Testis (tissue), 3 donors: ENCODE measurements around the gene RAD51. TPM values are rescaled to one million over a fixed set of nuclear protein-coding genes. Genes with fewer than 3 reads are reported as not detected.

Experiments
- DNase-seq: peaks from one replicate; pipeline ENCODE4 v3.0.0-alpha.2; 2019
- H3K27ac ChIP-seq, 2 donors: fragments of 200-600 bp; sonication (generic); one replicate each; pipeline ENCODE4 v1.5.1; 2019
- H3K27me3 ChIP-seq: fragments of 200-600 bp; sonication (generic); one replicate; pipeline ENCODE4 v1.5.1; 2019
- H3K36me3 ChIP-seq: fragments of 200-600 bp; sonication (generic); one replicate; pipeline ENCODE4 v1.5.1; 2017; ENCODE audit warnings: low read depth; ENCODE audit errors: missing control alignments
- H3K4me1 ChIP-seq: fragments of 200-600 bp; sonication (generic); one replicate; pipeline ENCODE4 v1.5.1; 2019
- H3K4me3 ChIP-seq, 2 donors: fragments of 200-600 bp; sonication (generic); one replicate each; pipeline ENCODE4 v1.5.1; 2017 to 2019
- H3K9me3 ChIP-seq: fragments of 200-600 bp; sonication (generic); one replicate; pipeline ENCODE4 v1.5.1; 2017
- CTCF ChIP-seq, 3 experiments: fragments of 450-650 bp in 2 of 3; fragments of 200-600 bp in 1 of 3; sonication (generic) in 1 of 3; IDR thresholded peaks; one replicate each; pipeline ENCODE4 v1.5.1; 2016 to 2019; ENCODE audit warnings: antibody characterized with exemption in 3 of 3, mild to moderate bottlenecking in 2 of 3, moderate library complexity in 1 of 3
- POLR2A ChIP-seq: fragments of 450-650 bp; IDR thresholded peaks from one replicate; pipeline ENCODE4 v1.6.1; 2017; ENCODE audit warnings: antibody characterized with exemption, mild to moderate bottlenecking, moderate library complexity
- WGBS, 2 donors: methylation state at CpG; one replicate each; pipeline ENCODE4 v1.1.5; 2018; 5-methylcytosine and 5-hydroxymethylcytosine counted together
- intact Hi-C: fragments of 100-400 bp; cut with DNase I; formaldehyde crosslinking; loops from one replicate; pipeline ENCODE4 v1.15.1; 2023; ENCODE audit warnings: low total_unique reads
- polyA plus RNA-seq: library from polyadenylated mRNA; stranded (reverse); fragments of 350-450 nt; fragmentation: Illumina TruSeq; extraction: RNeasy Lipid Tissue Mini Kit (QIAGEN cat#74804); gene quantifications from one replicate; pipeline ENCODE4 v1.2.3, GENCODE V29; 2014; ENCODE audit warnings: low read depth, low replicate concordance; ENCODE audit not compliant: insufficient read depth
- total RNA-seq, 2 donors: library from RNA; depleted of rRNA; stranded (reverse); fragments of >200 nt; gene quantifications; one replicate each; pipeline ENCODE4 v1.2.3, GENCODE V29; 2016

RAD51 gene
- total and polyA plus RNA-seq, 3 donors from 2014 or later = 13.8 to 76.1 (median 16.9) TPM

- peak overlapping the region; percentile 64 to 92 for H3K4me3 ChIP-seq
- TF ChIP-seq CTCF (IDR thresholded peaks at IDR 0.05) (no peak), POLR2A (no peak)
- intact Hi-C loops = no loop called here
- no peaks in the 10 kb centered on the region for H3K9me3 ChIP-seq
- peak overlapping the region; percentile 99 to 100 for H3K27ac ChIP-seq
- H3K36me3 ChIP-seq = no peaks in the 10 kb centered on the region
- no peaks in the 10 kb centered on the region for H3K27me3 ChIP-seq
- peaks cover 12% of the 10 kb centered on the region for H3K4me1 ChIP-seq
- no peak for DNase-seq
- 0 to 2% methylated on average over 19 to 24 of the region's 24 CpGs for WGBS, 2 donors
These were observed 506 bp downstream of the RAD51 start for GRCh38 chr15:40695469-40695890.

- Histone ChIP-seq H3K9me3 (no peaks in the 10 kb centered on the region), H3K27me3 (no peaks in the 10 kb centered on the region), H3K36me3 (no peaks in the 10 kb centered on the region), H3K27ac (no peak overlapping the region), H3K4me1 (peaks cover 12% of the 10 kb centered on the region), H3K4me3 (peak overlapping the region in 1 of 2 donors; percentile 92)
- no peak for DNase-seq
- WGBS, 2 donors = 61 to 68% methylated on average over 11 of the region's 11 CpGs
- TF ChIP-seq POLR2A = no peak
- no peak for TF ChIP-seq CTCF (IDR thresholded peaks at IDR 0.05)
- intact Hi-C loops = no loop called here
These were observed 1.3 kb downstream of the RAD51 start for GRCh38 chr15:40696228-40696627.

GRCh38 chr15:40697916-40698315 is 2.9 kb downstream of the RAD51 start:
- no peak for TF ChIP-seq CTCF (IDR thresholded peaks at IDR 0.05)
- no peak for TF ChIP-seq POLR2A
- Histone ChIP-seq H3K27me3 (no peaks in the 10 kb centered on the region), H3K27ac (no peak overlapping the region), H3K4me1 (peaks cover 12% of the 10 kb centered on the region), H3K36me3 (no peaks in the 10 kb centered on the region), H3K4me3 (no peak overlapping the region), H3K9me3 (no peaks in the 10 kb centered on the region)
- DNase-seq = no peak
- 94 to 95% methylated on average over 7 of the region's 7 CpGs for WGBS, 2 donors
- intact Hi-C loops = no loop called here

GRCh38 chr15:40702077-40702476 is 7.1 kb downstream of the RAD51 start:
- WGBS, 2 donors = 91 to 94% methylated on average over 7 of the region's 7 CpGs
- no peaks in the 10 kb centered on the region for H3K4me1 ChIP-seq
- intact Hi-C loops = no loop called here
- no peaks in the 10 kb centered on the region for H3K27me3 ChIP-seq
- no peak overlapping the region for H3K27ac ChIP-seq
- no peak overlapping the region for H3K4me3 ChIP-seq
- no peaks in the 10 kb centered on the region for H3K9me3 ChIP-seq
- H3K36me3 ChIP-seq = no peaks in the 10 kb centered on the region
- no peak for DNase-seq
- TF ChIP-seq POLR2A = no peak
- no peak for TF ChIP-seq CTCF (IDR thresholded peaks at IDR 0.05)

GRCh38 chr15:40706121-40706520 is 11.1 kb downstream of the RAD51 start:
- TF ChIP-seq POLR2A (no peak), CTCF (IDR thresholded peaks at IDR 0.05) (no peak)
- Histone ChIP-seq H3K4me1 (no peaks in the 10 kb centered on the region), H3K27ac (no peak overlapping the region), H3K4me3 (no peak overlapping the region), H3K27me3 (no peaks in the 10 kb centered on the region), H3K36me3 (no peaks in the 10 kb centered on the region), H3K9me3 (no peaks in the 10 kb centered on the region)
- WGBS, 2 donors = 98 to 99% methylated on average over 2 of the region's 2 CpGs
- intact Hi-C loops = no loop called here
- no peak for DNase-seq
